Chondrocyte (in vitro differentiated cells): ENCODE measurements around the gene HTR3D. TPM values are rescaled to one million over a fixed set of nuclear protein-coding genes. Genes with fewer than 3 reads are reported as not detected.
"Not testable (repeated sequence)": the region's sequence is repeated elsewhere in the genome, so short reads cannot be mapped to it uniquely, and the experiment has no call there.

Experiments used
- DNase-seq: peaks from one replicate; pipeline ENCODE4 v3.0.0; 2021; ENCODE audit warnings: mixed read lengths, low spot score
- H3K27ac Mint-ChIP-seq: one replicate; pipeline ENCODE4 v1.8.0; 2021; ENCODE audit warnings: mild to moderate bottlenecking, moderate library complexity, mixed read lengths; ENCODE audit not compliant: unreplicated experiment
- H3K27me3 Mint-ChIP-seq: 2 replicates; pipeline ENCODE4 v1.8.0; 2021; ENCODE audit warnings: low read depth, mixed read lengths
- H3K36me3 Mint-ChIP-seq: 2 replicates; pipeline ENCODE4 v1.8.0; 2021; ENCODE audit warnings: low read depth, mixed read lengths
- H3K4me1 Mint-ChIP-seq: 2 replicates; pipeline ENCODE4 v1.8.0; 2021; ENCODE audit warnings: low read depth, mild to moderate bottlenecking, mixed read lengths
- H3K4me3 Mint-ChIP-seq: one replicate; pipeline ENCODE4 v1.8.0; 2021; ENCODE audit warnings: mild to moderate bottlenecking, moderate library complexity, mixed read lengths; ENCODE audit not compliant: unreplicated experiment
- H3K9me3 Mint-ChIP-seq: 2 replicates; pipeline ENCODE4 v1.8.0; 2021; ENCODE audit warnings: low read depth, mixed read lengths
- CTCF ChIP-seq: fragments of 200-600 bp; sonication (generic); IDR thresholded peaks from 2 replicates; pipeline ENCODE4 v1.5.0; 2021; ENCODE audit warnings: antibody characterized with exemption, mild to moderate bottlenecking, moderate library complexity
- total RNA-seq: library from RNA; stranded (reverse); gene quantifications from 3 replicates; pipeline ENCODE4 v1.2.1, GENCODE V29; 2021

HTR3D gene
- total RNA-seq, 1 donor from 2014 or later, result not detected

- no peak overlapping the region for H3K4me3 Mint-ChIP-seq
- TF ChIP-seq CTCF, result no peak
- no peaks in the 10 kb centered on the region for H3K36me3 Mint-ChIP-seq
- peaks cover 25% of the 10 kb centered on the region for H3K27me3 Mint-ChIP-seq
- H3K27ac Mint-ChIP-seq, result no peak overlapping the region
- no peaks in the 10 kb centered on the region for H3K9me3 Mint-ChIP-seq
- no peak for DNase-seq
- H3K4me1 Mint-ChIP-seq, result no peaks in the 10 kb centered on the region
Measured at GRCh38 chr3:184029443-184029842, 2.1 kb upstream of the HTR3D start.

DNA sequence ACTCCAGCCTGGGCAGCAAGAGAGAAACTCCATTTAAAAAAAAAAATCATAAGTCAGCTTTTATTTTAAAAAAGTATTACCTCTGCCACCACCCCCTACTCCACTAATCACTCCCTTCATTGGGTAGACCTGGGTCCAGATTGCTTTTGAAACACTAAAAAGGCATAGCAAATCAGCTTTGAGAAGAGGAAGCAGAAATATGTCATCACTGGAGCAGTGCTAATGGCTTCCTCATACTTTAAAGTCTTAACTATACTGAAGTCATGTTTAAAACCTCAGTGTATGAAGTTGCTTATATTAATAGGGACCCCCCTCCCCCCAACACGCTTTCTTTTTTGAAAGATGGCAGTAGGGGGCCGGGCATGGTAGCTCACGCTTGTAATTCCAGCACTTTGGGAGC, 1.0 kb upstream of the HTR3D start:
- no peaks in the 10 kb centered on the region for H3K36me3 Mint-ChIP-seq
- TF ChIP-seq CTCF, result no peak
- H3K27me3 Mint-ChIP-seq, result peaks cover 25% of the 10 kb centered on the region
- no peaks in the 10 kb centered on the region for H3K9me3 Mint-ChIP-seq
- no peak for DNase-seq
- no peak overlapping the region for H3K27ac Mint-ChIP-seq
- no peak overlapping the region for H3K4me3 Mint-ChIP-seq
- no peaks in the 10 kb centered on the region for H3K4me1 Mint-ChIP-seq

GRCh38 chr3:184037816-184038215, 6.3 kb downstream of the HTR3D start:
- Mint-ChIP-seq H3K27ac (no peak overlapping the region), H3K9me3 (no peaks in the 10 kb centered on the region), H3K4me1 (no peaks in the 10 kb centered on the region), H3K36me3 (no peaks in the 10 kb centered on the region), H3K27me3 (peaks cover 20% of the 10 kb centered on the region), H3K4me3 (no peak overlapping the region)
- TF ChIP-seq CTCF, result no peak
- DNase-seq, result no peak

DNA sequence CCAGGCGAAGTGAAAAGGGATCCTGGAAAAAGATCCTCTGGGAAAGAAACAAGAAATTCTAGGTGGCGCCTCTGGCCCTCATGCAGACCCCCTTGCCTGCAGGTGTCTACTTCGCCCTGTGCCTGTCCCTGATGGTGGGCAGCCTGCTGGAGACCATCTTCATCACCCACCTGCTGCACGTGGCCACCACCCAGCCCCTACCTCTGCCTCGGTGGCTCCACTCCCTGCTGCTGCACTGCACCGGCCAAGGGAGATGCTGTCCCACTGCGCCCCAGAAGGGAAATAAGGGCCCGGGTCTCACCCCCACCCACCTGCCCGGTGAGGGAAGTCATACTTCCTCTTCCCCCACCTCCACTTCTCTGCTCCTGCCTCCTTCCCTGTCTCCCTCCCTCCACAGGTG, 6.8 kb downstream of the HTR3D start:
- not testable (repeated sequence) for DNase-seq, H3K36me3 Mint-ChIP-seq, H3K4me3 Mint-ChIP-seq, H3K9me3 Mint-ChIP-seq, H3K27ac Mint-ChIP-seq, H3K4me1 Mint-ChIP-seq
- peaks cover 17% of the 10 kb centered on the region for H3K27me3 Mint-ChIP-seq

- no peaks in the 10 kb centered on the region for H3K4me1 Mint-ChIP-seq
- H3K4me3 Mint-ChIP-seq, result no peak overlapping the region
- no peak for DNase-seq
- TF ChIP-seq CTCF, result no peak
- H3K9me3 Mint-ChIP-seq, result no peaks in the 10 kb centered on the region
- H3K27ac Mint-ChIP-seq, result no peak overlapping the region
- no peaks in the 10 kb centered on the region for H3K36me3 Mint-ChIP-seq
- peaks cover 12% of the 10 kb centered on the region for H3K27me3 Mint-ChIP-seq
Measured at GRCh38 chr3:184039414-184039813, 7.9 kb downstream of the HTR3D start.

DNA sequence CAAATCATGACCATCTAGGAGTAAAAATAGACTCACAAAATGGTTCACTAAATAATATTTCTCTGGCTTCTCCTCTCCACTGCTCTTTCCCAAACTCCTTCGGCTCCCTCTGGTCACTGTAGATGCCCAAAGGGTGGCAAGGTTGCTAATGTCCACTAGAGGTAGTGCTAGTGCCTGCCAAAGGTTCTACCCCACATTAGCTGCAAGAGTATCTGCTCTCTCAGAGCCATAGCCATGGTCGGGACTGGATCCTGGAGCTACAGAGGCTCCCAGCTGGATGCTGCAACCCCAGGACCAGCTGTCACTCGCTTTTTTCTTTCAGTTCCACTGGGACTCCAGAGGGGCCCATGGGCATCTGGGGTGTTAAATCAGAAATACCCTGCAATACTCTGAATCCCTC, 8.5 kb downstream of the HTR3D start:
- Mint-ChIP-seq H3K9me3 (no peaks in the 10 kb centered on the region), H3K4me3 (no peak overlapping the region), H3K27me3 (peaks cover 12% of the 10 kb centered on the region), H3K27ac (no peak overlapping the region), H3K4me1 (no peaks in the 10 kb centered on the region), H3K36me3 (no peaks in the 10 kb centered on the region)
- no peak for DNase-seq
- peak; percentile 70 for TF ChIP-seq CTCF
